Renal pelvis (tissue), 4 donors: ENCODE measurements around the gene RPRD1B. TPM values are rescaled to one million over a fixed set of nuclear protein-coding genes. Genes with fewer than 3 reads are reported as not detected.

Experiments used
- DNase-seq: peaks from one replicate; pipeline ENCODE4 v3.0.0-alpha.2; 2013
- polyA plus RNA-seq, 3 donors: library from polyadenylated mRNA; unstranded; fragments of 120-200 nt; gene quantifications; one replicate each; pipeline ENCODE4 v1.2.1, GENCODE V29; 2013; ENCODE audit not compliant: insufficient read length in 3 of 3

RPRD1B gene
- polyA plus RNA-seq, 3 donors = 34.0 to 43.6 (median 42.5) TPM

DNA sequence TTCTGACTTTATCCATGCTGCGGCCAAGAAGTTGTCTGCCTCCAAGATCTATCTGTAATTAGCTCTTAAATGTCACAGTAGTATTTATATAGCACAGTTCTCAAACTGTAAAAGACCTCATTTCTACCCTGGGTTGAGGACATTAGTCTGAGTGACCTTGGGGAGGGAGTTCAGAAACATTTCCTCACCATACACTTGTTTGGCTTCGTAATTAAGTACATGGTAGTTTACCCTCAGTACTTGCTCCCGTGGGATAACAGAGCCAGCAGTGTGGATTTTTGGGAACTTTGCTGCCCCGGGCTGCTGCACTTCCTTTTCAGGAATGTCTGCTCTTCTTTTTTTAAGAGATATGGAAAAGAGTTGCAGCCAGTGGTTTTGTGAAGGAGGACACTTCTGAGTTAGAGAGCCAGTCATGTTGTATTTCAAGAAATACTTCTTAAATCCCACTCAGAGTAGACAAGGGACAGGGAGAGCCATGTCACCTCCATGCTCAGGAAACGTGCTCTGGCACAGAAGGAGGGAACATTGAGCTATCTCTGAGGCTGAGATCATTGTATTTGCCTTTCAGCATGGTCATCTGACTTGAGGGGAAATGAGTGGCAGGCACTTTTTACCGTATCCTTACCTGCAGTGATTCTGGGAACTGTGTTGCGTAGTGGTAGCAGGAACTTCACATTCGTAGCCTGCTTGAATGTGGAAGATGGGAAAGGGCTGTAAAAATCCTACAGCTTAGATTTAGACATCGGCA lies 33.6 kb downstream of the RPRD1B start:
- DNase-seq = no peak

DNA sequence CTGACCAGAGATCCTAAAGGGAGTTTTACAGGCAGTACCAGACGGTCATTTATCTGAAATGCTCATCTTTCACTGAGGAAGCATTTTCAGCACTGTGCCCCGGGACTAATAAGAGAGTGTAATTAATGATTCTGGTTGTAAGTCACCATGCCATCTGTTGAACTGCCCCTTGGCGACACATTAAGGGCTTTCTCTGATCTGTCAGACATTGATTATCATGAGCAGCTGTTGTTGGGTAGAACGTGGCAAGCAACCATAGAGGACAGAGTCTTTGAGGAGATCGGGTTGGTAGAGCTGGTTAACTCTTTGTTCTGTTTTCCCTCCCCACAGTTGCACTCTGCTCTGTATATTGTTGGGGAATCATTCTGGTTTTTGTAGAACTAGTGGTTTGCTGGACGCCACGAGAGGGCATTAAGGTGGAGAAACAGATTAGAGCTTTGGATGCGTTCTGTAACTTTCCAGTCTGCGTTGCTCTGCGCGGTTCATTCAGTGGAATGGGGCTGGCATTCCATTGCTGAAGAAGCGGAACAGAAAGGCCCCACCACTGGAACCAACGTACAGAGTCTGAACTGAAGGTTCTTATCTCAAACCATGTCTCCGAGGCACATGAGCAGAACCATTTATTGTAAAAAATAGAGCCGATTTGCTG lies 34.3 kb downstream of the RPRD1B start:
- no peak for DNase-seq

GRCh38 chr20:38072898-38073297 lies 39.4 kb downstream of the RPRD1B start:
- DNase-seq = no peak

DNA sequence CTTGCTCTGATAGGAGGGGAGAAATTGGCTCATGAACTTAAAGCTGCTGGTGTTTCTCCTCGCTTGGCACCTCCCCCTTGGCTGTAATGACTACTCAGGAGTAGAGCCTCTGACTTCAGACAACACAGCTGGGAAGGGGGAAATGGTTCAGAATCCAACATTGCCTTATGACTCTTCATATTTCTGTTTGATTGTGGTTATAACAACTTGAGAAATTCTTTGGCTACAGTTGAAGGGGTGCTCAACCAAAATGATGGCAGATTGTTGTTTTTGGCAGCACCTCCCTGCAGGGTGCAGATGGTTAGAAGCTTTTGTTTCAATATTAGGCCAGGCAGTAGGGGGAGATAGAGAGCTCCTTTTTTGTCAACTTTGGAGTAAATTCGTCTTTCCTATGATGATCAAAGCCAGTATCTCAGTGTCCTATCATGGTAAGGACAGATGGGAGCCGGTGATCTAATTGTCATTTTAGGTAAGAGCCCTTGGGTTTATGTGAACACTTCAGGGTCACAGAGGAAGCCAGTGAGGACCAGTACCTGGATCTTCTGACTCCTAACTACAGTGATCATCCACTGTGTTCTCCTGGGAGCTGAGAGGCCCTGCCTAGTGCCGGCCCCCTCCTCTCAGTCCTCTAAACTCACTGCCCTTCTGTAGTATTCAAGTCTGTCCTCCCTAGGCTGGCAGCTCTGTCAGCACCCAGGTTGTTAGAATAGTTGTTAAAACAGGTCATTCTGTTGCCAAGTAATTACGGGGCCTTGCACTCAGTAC lies 39.9 kb downstream of the RPRD1B start:
- DNase-seq = peak; percentile 76

GRCh38 chr20:38075161-38075998 lies 41.8 kb downstream of the RPRD1B start:
- DNase-seq = peak; percentile 23

DNA sequence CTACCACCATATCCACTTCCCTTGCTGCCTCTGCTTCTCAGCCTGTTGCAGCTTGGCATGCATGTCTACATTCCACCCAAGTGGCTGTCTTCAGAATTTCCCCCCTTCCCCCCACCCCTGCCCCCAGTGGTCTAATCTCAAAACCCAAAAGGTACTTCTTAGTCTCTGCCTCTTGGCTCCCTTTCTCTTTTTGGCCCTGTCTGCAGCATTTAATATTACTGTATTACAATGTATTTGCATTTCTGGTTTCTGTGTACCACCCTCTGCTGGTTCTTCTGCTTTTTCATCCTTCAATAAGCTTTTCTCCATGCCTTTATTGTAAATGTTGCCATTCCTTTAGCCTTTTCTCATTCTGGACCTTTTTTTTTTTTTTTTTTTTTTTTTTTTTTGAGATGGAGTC lies 43.0 kb downstream of the RPRD1B start:
- DNase-seq = no peak

DNA sequence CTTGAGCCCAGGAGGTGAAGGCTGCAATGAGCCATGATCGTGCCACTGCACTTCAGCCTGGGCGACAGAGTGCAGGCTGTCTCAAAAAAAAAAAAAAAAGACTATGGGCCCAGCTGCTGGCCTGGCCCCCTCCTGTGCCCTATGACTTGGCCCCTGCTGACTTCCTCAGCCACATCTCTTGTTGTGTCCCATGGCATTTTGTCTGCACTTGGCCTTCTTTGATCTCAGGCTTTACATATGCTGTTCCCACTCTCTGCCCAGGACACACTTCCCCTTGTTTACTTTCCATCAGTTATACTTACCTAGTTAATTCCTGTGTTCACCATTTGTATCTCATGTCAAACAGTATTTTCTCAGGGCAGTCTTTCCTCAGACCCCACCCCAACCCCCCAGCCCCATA lies 44.5 kb downstream of the RPRD1B start:
- no peak for DNase-seq

GRCh38 chr20:38079353-38079752 lies 45.8 kb downstream of the RPRD1B start:
- DNase-seq = no peak

- no peak for DNase-seq
Observed at GRCh38 chr20:38081575-38081974, 48.0 kb downstream of the RPRD1B start.

GRCh38 chr20:38082894-38083293 lies 49.3 kb downstream of the RPRD1B start:
- no peak for DNase-seq

GRCh38 chr20:38083338-38084048 lies 49.9 kb downstream of the RPRD1B start:
- no peak for DNase-seq

- no peak for DNase-seq
Observed at GRCh38 chr20:38084425-38084951, 50.9 kb downstream of the RPRD1B start.

DNA sequence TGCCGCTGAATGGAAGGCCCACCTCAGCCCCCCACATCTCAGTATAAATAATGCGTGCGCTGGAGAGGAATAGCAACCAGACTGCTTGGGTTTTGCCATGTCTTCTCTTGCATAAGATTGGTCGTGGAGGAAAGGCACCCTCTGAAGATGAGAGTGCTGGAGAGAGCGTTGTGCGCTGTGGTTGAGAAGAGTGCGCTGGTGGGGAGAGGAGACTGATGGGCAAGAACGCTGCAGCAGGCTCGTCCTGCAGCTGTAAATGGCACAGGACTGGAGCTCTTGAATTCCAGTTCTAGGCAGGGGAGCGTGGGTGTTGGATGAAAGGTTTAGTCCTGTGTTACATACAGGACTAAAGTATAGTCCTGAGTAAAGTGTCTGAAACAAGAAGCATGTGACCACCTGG lies 51.5 kb downstream of the RPRD1B start:
- DNase-seq = no peak

DNA sequence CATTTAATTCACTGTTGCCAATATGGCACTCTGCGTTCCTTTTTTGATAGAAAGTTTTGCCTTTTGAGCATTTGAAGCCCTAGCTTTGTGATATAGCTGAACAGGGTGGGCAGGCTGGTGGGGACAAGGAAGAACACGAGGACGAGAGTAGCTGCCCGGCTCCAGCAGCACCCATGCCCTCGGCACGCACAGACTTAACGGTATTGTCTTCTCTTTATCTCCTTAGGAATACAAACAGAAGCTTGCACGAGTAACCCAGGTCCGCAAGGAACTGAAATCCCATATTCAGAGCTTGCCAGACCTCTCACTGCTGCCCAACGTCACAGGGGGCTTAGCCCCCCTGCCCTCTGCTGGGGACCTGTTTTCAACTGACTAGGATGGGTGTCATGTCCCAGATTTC lies 56.0 kb downstream of the RPRD1B start:
- DNase-seq = no peak

DNA sequence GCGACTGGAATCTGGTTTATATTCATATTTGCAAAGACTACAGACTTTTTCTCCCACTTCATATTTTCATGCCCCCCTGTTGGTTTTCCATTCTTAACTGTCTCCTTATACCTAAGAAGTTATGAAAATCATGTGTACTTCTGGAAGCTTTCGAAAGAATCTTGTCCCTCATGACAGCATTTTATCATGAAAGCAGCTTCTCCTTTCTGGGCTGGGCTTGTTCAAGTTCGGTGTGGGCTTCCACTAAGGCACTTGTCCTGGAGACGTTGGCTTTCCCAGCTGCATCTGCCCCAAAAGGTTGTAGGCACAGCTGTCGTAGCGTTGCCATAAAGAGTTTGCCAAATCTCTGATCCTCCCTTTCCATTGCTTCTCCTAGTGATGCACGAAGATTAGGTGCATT lies 56.5 kb downstream of the RPRD1B start:
- no peak for DNase-seq

DNA sequence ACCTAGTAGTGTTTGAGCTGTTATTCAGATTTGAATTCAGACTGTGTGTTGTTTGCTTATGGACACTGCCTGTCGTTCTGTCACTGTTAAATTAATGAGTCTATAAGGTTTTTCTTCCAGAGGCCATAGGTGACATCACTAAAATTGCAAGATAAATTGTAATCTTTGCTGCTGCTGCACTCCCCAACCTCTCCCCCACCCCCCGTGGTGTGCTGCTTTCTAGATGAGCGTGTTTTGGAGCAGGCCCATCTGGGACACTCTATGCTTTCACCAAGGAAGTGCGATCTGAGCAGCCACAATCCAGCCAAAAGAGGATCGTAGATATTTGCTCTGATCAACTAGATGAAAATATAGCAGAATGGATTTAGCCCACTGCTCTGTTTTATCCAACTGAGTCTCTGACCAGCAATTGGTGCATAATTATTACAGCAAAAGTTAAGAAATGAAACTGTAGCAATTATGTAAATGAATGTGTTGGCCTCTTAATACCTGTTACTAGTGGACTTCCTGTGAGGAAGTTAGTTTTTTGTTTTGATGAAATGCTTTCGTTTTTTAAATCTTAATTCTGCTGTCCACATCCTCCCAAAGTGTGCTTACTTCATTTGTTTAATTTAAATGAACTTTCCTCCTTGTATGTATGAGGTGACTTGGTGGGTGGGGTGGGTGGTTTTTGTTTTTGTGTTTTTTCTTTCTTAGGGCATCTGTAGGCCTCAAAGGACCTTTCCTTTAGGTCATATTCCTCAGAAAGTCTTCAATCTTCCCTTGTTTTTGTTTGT lies 58.1 kb downstream of the RPRD1B start:
- no peak for DNase-seq

- DNase-seq = no peak
Observed at GRCh38 chr20:38092260-38092857, 58.8 kb downstream of the RPRD1B start.

DNA sequence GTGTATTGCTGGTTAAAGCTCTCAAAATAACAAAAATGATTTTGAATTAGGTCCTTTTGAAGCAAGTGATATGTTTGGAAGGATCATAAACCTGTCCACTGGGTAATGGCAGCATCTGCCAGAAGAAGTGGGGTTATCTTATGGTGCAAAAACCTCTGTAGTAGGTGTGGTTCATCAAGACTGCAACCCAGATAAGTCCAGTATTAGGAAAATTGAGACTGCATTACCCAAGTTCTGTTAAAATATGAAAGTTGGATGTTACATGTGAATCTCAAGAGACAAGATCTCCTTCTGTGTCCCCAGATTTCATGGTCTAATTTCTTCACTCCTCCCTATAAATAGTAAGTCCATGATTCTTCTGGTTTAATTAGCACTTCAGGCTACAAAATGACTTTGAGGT lies 59.4 kb downstream of the RPRD1B start:
- no peak for DNase-seq

DNA sequence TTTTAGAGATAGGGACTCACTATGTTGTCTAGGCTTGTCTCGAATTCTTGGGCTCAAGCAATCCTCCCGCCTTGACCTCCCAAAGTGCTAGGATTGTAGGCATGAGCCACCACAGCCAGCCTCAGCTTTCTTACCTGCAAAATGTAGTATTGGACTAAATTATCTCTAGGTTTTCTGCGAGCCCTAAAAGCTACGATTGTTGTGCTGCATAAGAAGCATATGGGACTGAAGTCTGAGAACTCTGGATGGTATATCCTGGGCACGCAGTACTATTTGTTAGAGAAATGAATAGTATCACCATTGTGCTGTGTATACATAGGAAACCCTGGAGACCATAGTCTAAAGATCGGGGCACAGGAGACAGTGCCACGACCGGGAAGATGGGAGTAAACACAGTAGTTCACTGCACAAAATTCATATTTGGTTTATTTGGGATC lies 60.1 kb downstream of the RPRD1B start:
- no peak for DNase-seq

DNA sequence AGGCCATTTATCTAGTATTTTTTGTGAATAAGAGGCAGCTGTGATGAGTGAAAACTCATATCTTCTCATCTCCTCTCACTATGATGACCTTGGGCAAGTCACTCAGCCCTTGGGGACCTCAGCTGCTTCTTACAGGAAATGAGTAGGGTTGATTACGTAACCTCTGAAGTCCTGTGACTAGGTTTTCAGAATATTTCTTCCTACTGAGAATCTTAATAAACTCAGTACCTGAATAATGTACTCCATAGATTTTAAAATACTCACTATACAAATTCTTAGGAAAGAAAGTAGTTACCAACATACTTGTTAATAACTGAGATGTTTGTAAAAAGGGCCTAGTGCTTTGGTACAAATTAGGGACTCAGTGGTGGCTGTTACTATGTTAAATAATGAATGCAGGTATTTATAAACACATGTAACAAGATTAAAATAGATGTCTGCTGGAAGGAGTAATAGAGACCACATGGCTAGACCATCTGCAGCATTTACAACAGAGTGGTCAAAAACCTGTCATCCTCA lies 60.9 kb downstream of the RPRD1B start:
- no peak for DNase-seq
